Loucy (cell line): ENCODE data around the gene LGALS1.

Experiments
- CTCF ChIP-seq: fragments of 200-600 bp; sonication (generic); conservative IDR thresholded peaks from 2 replicates; pipeline ENCODE4 v1.5.1; 2014; ENCODE audit warnings: mild to moderate bottlenecking, antibody characterized with exemption, low read length
- EZH2phosphoT487 ChIP-seq: fragments of 200-600 bp; IDR thresholded peaks from 2 replicates; pipeline ENCODE4 v1.6.1; 2018; ENCODE audit warnings: antibody characterized with exemption, mild to moderate bottlenecking, moderate library complexity, borderline replicate concordance

- TF ChIP-seq CTCF (no peak), EZH2phosphoT487 (no peak)
Measured at GRCh38 chr22:37660709-37661045, 14.8 kb upstream of the LGALS1 start.
